Skeletal muscle satellite cell (primary cell): ENCODE results near the gene RORB.

ENCODE experiments used
- H3K27me3 ChIP-seq: 2 replicates; pipeline ENCODE4 v1.7.0; 2013; ENCODE audit warnings: low read length; ENCODE audit not compliant: control insufficient read depth, insufficient read depth
- H3K36me3 ChIP-seq: 2 replicates; pipeline ENCODE4 v1.7.0; 2013; ENCODE audit warnings: mild to moderate bottlenecking, control low read depth, low read length; ENCODE audit not compliant: insufficient read depth
- H3K4me1 ChIP-seq: 2 replicates; pipeline ENCODE4 v1.7.0; 2013; ENCODE audit warnings: low read length; ENCODE audit not compliant: control insufficient read depth, insufficient read depth
- H3K4me2 ChIP-seq: 2 replicates; pipeline ENCODE4 v1.7.0; 2013; ENCODE audit warnings: mild to moderate bottlenecking, low read length
- H3K4me3 ChIP-seq: 2 replicates; pipeline ENCODE4 v1.7.0; 2013; ENCODE audit warnings: low read length
- H3K9ac ChIP-seq: 2 replicates; pipeline ENCODE4 v1.7.0; 2013; ENCODE audit warnings: mild to moderate bottlenecking, low read depth, low read length, moderate library complexity
- H3K9me3 ChIP-seq: replicated peaks from 2 replicates; pipeline ENCODE4 v1.7.0; 2013; ENCODE audit warnings: mild to moderate bottlenecking, control low read depth, low read length

The RORB gene

DNA sequence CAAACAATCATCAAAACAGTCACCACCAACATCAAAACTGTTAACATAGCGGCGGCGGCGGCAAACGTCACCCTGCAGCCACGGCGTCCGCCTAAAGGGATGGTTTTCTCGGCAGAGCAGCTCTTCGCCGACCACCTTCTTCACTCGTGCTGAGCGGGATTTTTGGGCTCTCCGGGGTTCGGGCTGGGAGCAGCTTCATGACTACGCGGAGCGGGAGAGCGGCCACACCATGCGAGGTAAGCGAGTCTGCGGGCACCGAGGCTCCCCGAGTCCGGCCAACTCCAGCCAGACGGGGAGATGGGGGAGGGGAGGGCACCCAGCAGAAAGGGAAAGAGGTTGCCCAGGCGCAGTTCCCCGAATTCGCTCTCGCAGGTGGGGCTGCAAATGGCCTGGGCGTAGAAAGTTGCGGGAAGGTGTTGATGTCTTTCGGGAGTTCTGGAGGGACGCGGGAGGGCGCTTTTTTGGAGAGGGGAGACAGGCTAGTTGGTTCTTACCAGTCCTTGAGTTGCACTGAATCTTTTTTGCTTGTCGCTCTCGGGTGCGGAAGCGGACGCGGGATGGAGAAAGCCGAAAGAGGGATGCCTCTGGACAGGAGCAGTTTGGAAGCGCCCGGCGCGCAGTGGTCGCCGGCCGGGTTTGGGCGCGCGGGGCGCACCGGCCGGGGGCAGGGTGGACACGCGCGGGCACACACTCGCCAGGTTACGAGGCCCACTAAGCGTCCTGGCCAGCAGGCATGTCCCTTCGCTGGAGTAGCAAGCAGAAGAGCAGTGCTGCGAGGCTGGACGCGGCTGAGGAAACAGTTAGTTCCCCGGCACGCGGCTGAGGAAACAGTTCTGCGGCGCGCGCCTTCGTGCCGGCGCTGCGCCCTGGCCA lies 849 bp downstream of the RORB start:
- H3K36me3 ChIP-seq: no peaks in the 10 kb centered on the region
- peaks cover 61% of the 10 kb centered on the region for H3K27me3 ChIP-seq
- peak overlapping the region; percentile 14 for H3K9ac ChIP-seq

GRCh38 chr9:74498621-74499095 lies 1.5 kb downstream of the RORB start:
- Histone ChIP-seq H3K4me2 (peak overlapping the region; percentile 80), H3K27me3 (peaks cover 61% of the 10 kb centered on the region), H3K36me3 (no peaks in the 10 kb centered on the region), H3K9ac (peak overlapping the region; percentile 14), H3K9me3 (no peaks in the 10 kb centered on the region), H3K4me3 (peak overlapping the region; percentile 70), H3K4me1 (peaks cover 19% of the 10 kb centered on the region)

More for the DNA sequence above, 849 bp downstream of the RORB start:
- H3K4me2 ChIP-seq: peak overlapping the region; percentile 80
- peaks cover 19% of the 10 kb centered on the region for H3K4me1 ChIP-seq
- no peaks in the 10 kb centered on the region for H3K9me3 ChIP-seq
- H3K4me3 ChIP-seq: peak overlapping the region; percentile 70

DNA sequence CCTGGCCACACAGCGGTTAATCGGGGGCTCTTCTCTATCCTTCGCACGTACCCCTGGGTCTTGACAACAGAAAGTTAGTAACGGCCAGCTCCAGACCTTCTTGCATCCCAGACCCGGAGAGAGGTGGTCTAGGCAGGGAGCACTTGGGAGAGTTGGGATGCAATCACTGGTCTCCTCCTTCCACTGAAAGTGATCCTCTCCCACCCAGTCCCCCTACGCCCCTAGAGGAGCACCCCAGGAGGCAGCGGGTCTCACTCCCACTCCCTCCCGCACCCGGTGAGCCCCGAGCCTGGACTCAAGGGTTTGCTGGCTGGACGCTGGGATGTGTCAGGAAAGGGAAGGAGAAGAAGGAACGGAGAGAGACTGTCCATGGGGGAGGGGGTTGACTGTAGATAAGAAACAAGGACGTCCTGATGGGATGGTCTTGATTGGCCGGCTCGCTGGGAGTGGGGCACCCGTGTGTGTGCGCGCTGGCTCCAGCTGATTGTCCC lies 2.0 kb downstream of the RORB start:
- peaks cover 58% of the 10 kb centered on the region for H3K27me3 ChIP-seq
- H3K9ac ChIP-seq: no peak overlapping the region
- peak overlapping the region; percentile 80 for H3K4me2 ChIP-seq
- H3K9me3 ChIP-seq: no peaks in the 10 kb centered on the region
- no peaks in the 10 kb centered on the region for H3K36me3 ChIP-seq
- H3K4me3 ChIP-seq: peak overlapping the region; percentile 70
- H3K4me1 ChIP-seq: peaks cover 19% of the 10 kb centered on the region

- Histone ChIP-seq H3K4me1 (peaks cover 19% of the 10 kb centered on the region), H3K36me3 (no peaks in the 10 kb centered on the region), H3K9me3 (no peaks in the 10 kb centered on the region), H3K27me3 (peaks cover 52% of the 10 kb centered on the region), H3K4me3 (peak overlapping the region; percentile 70), H3K9ac (no peak overlapping the region), H3K4me2 (peak overlapping the region; percentile 80)
Measured at GRCh38 chr9:74499770-74500583, 2.8 kb downstream of the RORB start.

- Histone ChIP-seq H3K4me3 (no peak overlapping the region), H3K4me1 (peaks cover 19% of the 10 kb centered on the region), H3K36me3 (no peaks in the 10 kb centered on the region), H3K9ac (no peak overlapping the region), H3K4me2 (peak overlapping the region; percentile 80), H3K27me3 (peaks cover 50% of the 10 kb centered on the region), H3K9me3 (no peaks in the 10 kb centered on the region)
Measured at GRCh38 chr9:74500584-74500924, 3.4 kb downstream of the RORB start.

GRCh38 chr9:74501570-74501969 lies 4.4 kb downstream of the RORB start:
- Histone ChIP-seq H3K9me3 (no peaks in the 10 kb centered on the region), H3K4me2 (no peak overlapping the region), H3K4me3 (no peak overlapping the region), H3K4me1 (peaks cover 19% of the 10 kb centered on the region), H3K36me3 (no peaks in the 10 kb centered on the region), H3K9ac (no peak overlapping the region), H3K27me3 (peaks cover 40% of the 10 kb centered on the region)

DNA sequence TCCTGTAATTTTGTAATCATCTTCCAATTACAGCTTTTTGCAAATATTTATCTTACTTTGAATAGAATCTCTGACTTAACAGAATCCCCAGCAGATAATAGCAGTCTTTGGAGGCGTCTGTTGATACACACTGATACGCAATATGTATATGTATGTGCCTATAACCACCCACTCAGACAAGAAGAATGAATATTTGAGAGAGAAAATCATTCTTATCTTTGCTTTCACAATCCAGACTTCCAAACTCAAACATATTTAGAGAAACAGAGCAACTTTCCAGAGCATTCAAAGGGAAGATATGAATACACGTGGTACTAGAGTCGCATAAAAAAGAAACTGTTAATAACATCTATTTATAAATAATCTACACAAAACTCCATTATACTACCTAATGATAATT lies 6.1 kb downstream of the RORB start:
- no peaks in the 10 kb centered on the region for H3K36me3 ChIP-seq
- H3K4me2 ChIP-seq: no peak overlapping the region
- H3K27me3 ChIP-seq: peaks cover 29% of the 10 kb centered on the region
- no peak overlapping the region for H3K4me3 ChIP-seq
- H3K9me3 ChIP-seq: no peaks in the 10 kb centered on the region
- H3K9ac ChIP-seq: no peak overlapping the region
- H3K4me1 ChIP-seq: peaks cover 18% of the 10 kb centered on the region

DNA sequence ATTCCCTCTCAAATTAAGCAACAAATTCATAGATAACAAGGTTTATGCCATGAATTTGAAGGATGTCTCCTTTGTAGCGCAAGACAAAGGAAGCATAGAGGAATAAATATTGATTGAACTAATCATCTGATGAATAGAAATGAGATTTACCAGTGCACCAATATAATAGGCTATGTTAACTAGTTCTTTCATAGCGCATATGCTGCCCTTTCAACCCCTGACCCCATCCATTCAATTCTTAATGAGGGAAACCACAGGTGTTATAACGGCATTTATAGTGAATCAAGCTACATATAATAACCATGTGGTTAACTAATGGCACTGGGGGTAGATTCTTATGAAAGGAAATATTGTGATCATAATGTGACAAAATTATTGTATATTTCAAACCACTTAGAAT lies 6.5 kb downstream of the RORB start:
- Histone ChIP-seq H3K4me1 (peaks cover 14% of the 10 kb centered on the region), H3K9me3 (no peaks in the 10 kb centered on the region), H3K4me3 (no peak overlapping the region), H3K27me3 (peaks cover 25% of the 10 kb centered on the region), H3K36me3 (no peaks in the 10 kb centered on the region), H3K9ac (no peak overlapping the region), H3K4me2 (no peak overlapping the region)

- no peaks in the 10 kb centered on the region for H3K4me1 ChIP-seq
- H3K4me2 ChIP-seq: no peak overlapping the region
- no peak overlapping the region for H3K4me3 ChIP-seq
- no peaks in the 10 kb centered on the region for H3K9me3 ChIP-seq
- H3K9ac ChIP-seq: no peak overlapping the region
- H3K27me3 ChIP-seq: peaks cover 7% of the 10 kb centered on the region
- H3K36me3 ChIP-seq: no peaks in the 10 kb centered on the region
Measured at GRCh38 chr9:74511333-74511732, 14.2 kb downstream of the RORB start.

- Histone ChIP-seq H3K4me3 (no peak overlapping the region), H3K9ac (no peak overlapping the region), H3K4me1 (no peaks in the 10 kb centered on the region), H3K36me3 (no peaks in the 10 kb centered on the region), H3K9me3 (no peaks in the 10 kb centered on the region), H3K27me3 (peaks cover 7% of the 10 kb centered on the region), H3K4me2 (no peak overlapping the region)
Measured at GRCh38 chr9:74512416-74512815, 15.3 kb downstream of the RORB start.

DNA sequence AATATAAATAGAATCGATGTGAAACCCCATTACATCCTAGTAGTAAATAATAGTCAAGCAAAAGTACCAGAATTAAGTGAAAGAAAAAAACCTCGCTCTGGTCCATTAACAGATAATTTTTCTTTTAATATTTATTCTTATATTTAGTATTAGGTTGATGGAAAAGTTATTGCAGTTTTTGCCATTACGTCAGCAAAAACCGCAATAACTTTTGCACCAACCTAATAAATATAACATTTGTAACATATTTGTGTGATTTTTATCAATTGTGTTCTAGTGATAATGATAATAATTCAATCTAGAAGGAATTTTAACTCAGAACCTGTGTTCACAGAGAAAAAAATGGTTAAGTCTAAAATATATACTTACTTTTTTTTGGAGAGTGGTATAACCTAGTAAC lies 16.1 kb downstream of the RORB start:
- Histone ChIP-seq H3K4me3 (no peak overlapping the region), H3K4me2 (no peak overlapping the region), H3K9ac (no peak overlapping the region), H3K9me3 (no peaks in the 10 kb centered on the region), H3K4me1 (no peaks in the 10 kb centered on the region), H3K36me3 (no peaks in the 10 kb centered on the region), H3K27me3 (peaks cover 7% of the 10 kb centered on the region)
